Measurements from ENCODE around the gene TBC1D20. TPM values are rescaled to one million over a fixed set of nuclear protein-coding genes. Genes with fewer than 3 reads are reported as not detected.

The TBC1D20 gene
- total RNA-seq = 30.1 TPM

DNA sequence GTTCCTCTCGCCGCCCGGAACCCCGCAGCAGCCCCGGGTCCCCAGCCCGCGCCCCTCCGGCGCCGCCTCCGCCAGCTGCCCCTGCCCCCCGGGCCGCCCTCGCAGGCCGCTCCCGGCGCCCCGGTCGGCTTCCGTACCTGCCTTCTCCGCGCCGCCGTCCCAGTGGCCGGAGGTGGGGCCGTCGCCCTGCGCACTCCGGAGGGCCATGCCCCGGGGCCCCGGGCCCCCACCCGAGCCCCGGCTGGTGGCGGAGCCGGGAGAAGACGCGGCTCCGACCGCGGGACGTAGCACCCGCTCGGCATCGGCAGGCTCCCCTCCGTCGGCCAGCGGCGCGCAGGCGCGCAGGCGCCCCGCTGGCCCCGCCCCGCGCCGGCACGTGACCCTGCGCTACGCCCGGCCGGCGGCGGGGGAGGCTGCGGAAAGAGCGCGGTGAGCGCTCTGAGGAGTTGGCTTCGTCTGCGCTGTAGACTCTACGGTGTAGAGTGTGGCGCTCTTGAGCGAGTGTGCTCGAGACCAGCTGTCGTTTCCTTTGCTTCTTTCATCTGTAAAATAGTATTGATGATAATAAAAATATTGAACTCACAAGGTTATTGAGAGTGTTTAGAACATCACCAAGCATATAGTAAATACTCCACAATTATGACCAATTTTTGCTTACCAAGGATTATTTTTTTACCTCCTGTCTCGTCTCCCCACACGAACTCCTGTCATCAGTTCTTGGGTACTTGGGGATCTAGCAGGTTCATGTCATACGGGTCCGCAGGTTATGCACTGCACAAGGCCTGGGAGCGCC, at the start of gene TBC1D20:
Gene TBC1D20, minus strand, starts transcription at position 335 of the 793 bp plus-strand sequence. Its CDS starts 128 bp downstream, at position 207.

GRCh38 chr20:407953-408842, 54.1 kb downstream of the TBC1D20 start, which contains the start of gene RBCK1:
TSS of gene RBCK1 (plus strand) at chr20:408299. CDS start at chr20:408758, 459 bp downstream.

Small RNA genes within 50 kb of the gene (small RNA-seq; reads per million reads assigned to genes)
- gene RF00019 (ENCODE audit: low replicate concordance) = not detected

Other genes with a start within 250 kb of the TBC1D20 start
- gene DEFB129, start 235.3 kb downstream of the TBC1D20 start, total RNA-seq = not detected
- gene DEFB132, start 204.8 kb downstream of the TBC1D20 start, total RNA-seq = 0.18 TPM
- gene C20orf96, start 171.8 kb downstream of the TBC1D20 start, total RNA-seq = 17.0 TPM
- 36.1 TPM for gene ZCCHC3, start 165.0 kb downstream of the TBC1D20 start, total RNA-seq
- 15.1 TPM for gene SOX12, start 137.0 kb downstream of the TBC1D20 start, total RNA-seq
- gene NRSN2, start 115.4 kb downstream of the TBC1D20 start, total RNA-seq = 19.0 TPM
- 7.0 TPM for gene TRIB3, start 81.8 kb downstream of the TBC1D20 start, total RNA-seq
- gene RBCK1, start 54.2 kb downstream of the TBC1D20 start, total RNA-seq = 102 TPM
- 133 TPM for gene CSNK2A1, start 81.3 kb upstream of the TBC1D20 start, total RNA-seq
- gene TCF15, start 147.8 kb upstream of the TBC1D20 start, total RNA-seq = 2.0 TPM
- 12.4 TPM for gene SRXN1, start 190.7 kb upstream of the TBC1D20 start, total RNA-seq
- not detected for gene SCRT2, start 213.3 kb upstream of the TBC1D20 start, total RNA-seq

Data from metanephros (tissue), 2 donors.